Psoas muscle (tissue), 8 donors: ENCODE measurements around the gene PITPNC1. TPM values are rescaled to one million over a fixed set of nuclear protein-coding genes. Genes with fewer than 3 reads are reported as not detected.

Experiments used
- ATAC-seq, 4 donors: fragments of 200-7000 bp; cut with Tn5 transposase; one replicate each; pipeline ENCODE4 v1.9.1; 2020; ENCODE audit warnings: moderate library complexity in 3 of 4, mild to moderate bottlenecking in 2 of 4
- DNase-seq, 2 donors: peaks; one replicate each; pipeline ENCODE4 v3.0.0-alpha.2; 2020
- H3K27ac ChIP-seq: fragments of 200-600 bp; one replicate; pipeline ENCODE4 v1.8.0; 2022
- H3K27me3 ChIP-seq, 3 donors: fragments of 200-600 bp in 1 of 3; one replicate each; pipeline versions ENCODE4 v1.6.1 to v1.8.0; 2013 to 2022; ENCODE audit warnings: low read length in 2 of 3, mild to moderate bottlenecking in 2 of 3, moderate library complexity in 1 of 3; ENCODE audit not compliant: insufficient read depth in 3 of 3
- H3K36me3 ChIP-seq, 2 donors: fragments of 200-600 bp in 1 of 2; one replicate each; pipeline versions ENCODE4 v1.6.1 to v1.8.0; 2013 to 2022; ENCODE audit warnings: low read depth in 1 of 2, mild to moderate bottlenecking in 1 of 2, moderate library complexity in 1 of 2; ENCODE audit not compliant: insufficient read depth in 1 of 2
- H3K4me1 ChIP-seq: fragments of 200-600 bp; one replicate; pipeline ENCODE4 v1.8.0; 2022
- H3K4me3 ChIP-seq: fragments of 200-600 bp; one replicate; pipeline ENCODE4 v1.8.0; 2022; ENCODE audit warnings: mild to moderate bottlenecking
- H3K9me3 ChIP-seq: fragments of 200-600 bp; one replicate; pipeline ENCODE4 v1.8.0; 2022
- CTCF ChIP-seq: fragments of 200-600 bp; IDR thresholded peaks from one replicate; pipeline ENCODE4 v1.8.0; 2022; ENCODE audit warnings: antibody characterized with exemption
- WGBS, 3 donors: extraction: QIAGEN DNeasy Blood & Tissue Kit; methylation state at CpG; one replicate each; pipeline versions ENCODE4 v1.1.6 to v1.1.7; 2013; 5-methylcytosine and 5-hydroxymethylcytosine counted together
- intact Hi-C, 2 donors: fragments of 100-400 bp; cut with DNase I; formaldehyde crosslinking; loops; one replicate each; pipeline versions ENCODE4 v1.11.0 to v1.14.2; 2022
- polyA plus RNA-seq, 3 donors: library from polyadenylated mRNA; stranded (reverse); fragments of 200-250 nt; gene quantifications; one replicate each; pipeline ENCODE4 v1.2.3, GENCODE V29; 2013
- total RNA-seq, 4 donors: library from RNA; stranded (reverse); fragmentation: NEBNext Ultra II Directional in 2 of 4; extraction: Animal tissue kit (Norgen Biotek cat#: 25700) in 2 of 4; gene quantifications; one replicate each; pipeline versions ENCODE4 v1.2.1 to v1.2.4, GENCODE V29; 2021 to 2023
- donor health status: healthy with polysubstance abuse.
- donor health status: DM: no; HTN: no; CAD: no; lungs with moderate emphysema.
- donor health status: Bipolar disorder and iron deficiency.
- donor health status: healthy.
- donor health status: DM: yes; HTN: yes; CAD: no.
- donor health status: DM: no; HTN: no; CAD: no.
- donor health status: DM: no; HTN: no; CAD: no.
- donor health status: DM: yes; HTN: yes; CAD: no.

The PITPNC1 gene
- total and polyA plus RNA-seq, 7 donors, result 4.4 to 54.7 (median 6.6) TPM

- no peak for DNase-seq
- Histone ChIP-seq H3K36me3 (no peaks in the 10 kb centered on the region), H3K9me3 (no peaks in the 10 kb centered on the region), H3K27me3 (no peaks in the 10 kb centered on the region), H3K4me3 (no peak overlapping the region), H3K4me1 (no peaks in the 10 kb centered on the region), H3K27ac (no peak overlapping the region)
- intact Hi-C loops, result no loop called here
- no peak for TF ChIP-seq CTCF
- no peak for ATAC-seq
- 73 to 78% (median 77%) methylated on average over 2 of the region's 2 CpGs for WGBS, 3 donors
These were observed 330.4 kb downstream of the PITPNC1 start for GRCh38 chr17:67707442-67707841.

- no peak overlapping the region for H3K27ac ChIP-seq
- intact Hi-C loops, result no loop called here
- no peak for TF ChIP-seq CTCF
- WGBS, 3 donors, result 90 to 94% (median 92%) methylated on average over 3 of the region's 3 CpGs
- H3K4me3 ChIP-seq, result no peak overlapping the region
- DNase-seq (no peak), ATAC-seq (no peak)
- no peaks in the 10 kb centered on the region for H3K9me3 ChIP-seq
- no peaks in the 10 kb centered on the region for H3K4me1 ChIP-seq
- no peaks in the 10 kb centered on the region for H3K27me3 ChIP-seq
- no peaks in the 10 kb centered on the region for H3K36me3 ChIP-seq
These were observed 331.3 kb downstream of the PITPNC1 start for GRCh38 chr17:67708378-67708777.

- Histone ChIP-seq H3K4me1 (no peaks in the 10 kb centered on the region), H3K4me3 (no peak overlapping the region), H3K27me3 (no peaks in the 10 kb centered on the region), H3K27ac (no peak overlapping the region), H3K9me3 (no peaks in the 10 kb centered on the region), H3K36me3 (no peaks in the 10 kb centered on the region)
- no peak for TF ChIP-seq CTCF
- ATAC-seq (no peak), DNase-seq (no peak)
- intact Hi-C loops, result loop anchor here in 1 of 2 donors (10.0 kb wide), 1 partner anchor 113 kb away; the partner anchor contains the start of gene BPTF
- WGBS, 3 donors, result 75 to 83% (median 80%) methylated on average over 4 of the region's 4 CpGs
These were observed 334.8 kb downstream of the PITPNC1 start for GRCh38 chr17:67711916-67712315.

- ATAC-seq (no peak), DNase-seq (no peak)
- Histone ChIP-seq H3K4me3 (no peak overlapping the region), H3K27me3 (no peaks in the 10 kb centered on the region), H3K27ac (no peak overlapping the region), H3K4me1 (no peaks in the 10 kb centered on the region), H3K9me3 (no peaks in the 10 kb centered on the region), H3K36me3 (no peaks in the 10 kb centered on the region)
- no peak for TF ChIP-seq CTCF
- 92 to 96% (median 96%) methylated on average over 4 of the region's 4 CpGs for WGBS, 3 donors
- intact Hi-C loops, result loop anchor here in 1 of 2 donors (10.0 kb wide), 1 partner anchor 112 kb away; the partner anchor contains the start of gene BPTF
These were observed 335.3 kb downstream of the PITPNC1 start for GRCh38 chr17:67712375-67712774.

- intact Hi-C loops, result loop anchor here in 1 of 2 donors (10.0 kb wide), 1 partner anchor 112 kb away; the partner anchor contains the start of gene BPTF
- Histone ChIP-seq H3K27me3 (no peaks in the 10 kb centered on the region), H3K27ac (no peak overlapping the region), H3K4me1 (no peaks in the 10 kb centered on the region), H3K36me3 (no peaks in the 10 kb centered on the region), H3K9me3 (no peaks in the 10 kb centered on the region), H3K4me3 (no peak overlapping the region)
- no peak for ATAC-seq
- DNase-seq, result no peak
- 87 to 92% (median 90%) methylated on average over 3 of the region's 3 CpGs for WGBS, 3 donors
- TF ChIP-seq CTCF, result no peak
These were observed 336.1 kb downstream of the PITPNC1 start for GRCh38 chr17:67713169-67713568.
